ENCODE data around the gene NAALADL1. TPM values are rescaled to one million over a fixed set of nuclear protein-coding genes. Genes with fewer than 3 reads are reported as not detected.

The NAALADL1 gene
- total RNA-seq, 2 donors from 2014 or later: 2.2 to 4.5 TPM

GRCh38 chr11:65059959-65060824, 1.8 kb upstream of the NAALADL1 start:
- no peak for TF ChIP-seq CTCF (conservative IDR thresholded peaks at IDR 0.05)
- no peak overlapping the region for H3K9ac ChIP-seq (ENCODE audit: extremely low read depth, low read length, poor library complexity, severe bottlenecking)
- H3K9me3 Mint-ChIP-seq: no peaks in the 10 kb centered on the region
- H3K4me3 Mint-ChIP-seq: no peak overlapping the region
- no peaks in the 10 kb centered on the region for H3K9me3 ChIP-seq (ENCODE audit: control insufficient read depth, low read length)
- H3K27ac Mint-ChIP-seq: no peak overlapping the region
- H3K27me3 ChIP-seq (ENCODE audit: control insufficient read depth, insufficient read depth, low read length, poor library complexity, severe bottlenecking): no peaks in the 10 kb centered on the region
- no peak overlapping the region for H3K4me3 ChIP-seq (ENCODE audit: low read length)
- no peaks in the 10 kb centered on the region for H3K36me3 ChIP-seq (ENCODE audit: control insufficient read depth, insufficient read depth, low read length)
- H3K36me3 Mint-ChIP-seq (ENCODE audit: low read depth): no peaks in the 10 kb centered on the region
- WGBS, 2 experiments (ENCODE audit: insufficient coverage in 1 of 2, insufficient read length in 1 of 2): 89 to 94% methylated on average over 3 to 9 of the region's 10 CpGs
- H3K4me1 ChIP-seq (ENCODE audit: control insufficient read depth, insufficient read depth, low read length): no peaks in the 10 kb centered on the region
- peaks cover 4% of the 10 kb centered on the region for H3K27me3 Mint-ChIP-seq (ENCODE audit: insufficient read depth)
- no peak overlapping the region for H3K27ac ChIP-seq (ENCODE audit: low read depth, low read length)
- DNase-seq: no peak
- no peaks in the 10 kb centered on the region for H3K4me1 Mint-ChIP-seq

- H3K4me3 Mint-ChIP-seq: no peak overlapping the region
- H3K36me3 Mint-ChIP-seq (ENCODE audit: low read depth): no peaks in the 10 kb centered on the region
- Histone ChIP-seq H3K4me1 (ENCODE audit: control insufficient read depth, insufficient read depth, low read length) (no peaks in the 10 kb centered on the region), H3K9me3 (ENCODE audit: control insufficient read depth, low read length) (no peaks in the 10 kb centered on the region), H3K27ac (ENCODE audit: low read depth, low read length) (no peak overlapping the region), H3K36me3 (ENCODE audit: control insufficient read depth, insufficient read depth, low read length) (no peaks in the 10 kb centered on the region), H3K27me3 (ENCODE audit: control insufficient read depth, insufficient read depth, low read length, poor library complexity, severe bottlenecking) (no peaks in the 10 kb centered on the region), H3K4me3 (ENCODE audit: low read length) (no peak overlapping the region), H3K9ac (ENCODE audit: extremely low read depth, low read length, poor library complexity, severe bottlenecking) (no peak overlapping the region)
- H3K4me1 Mint-ChIP-seq: no peaks in the 10 kb centered on the region
- no peak for DNase-seq
- H3K9me3 Mint-ChIP-seq: no peaks in the 10 kb centered on the region
- WGBS, 2 experiments (ENCODE audit: insufficient coverage in 1 of 2, insufficient read length in 1 of 2): 81 to 85% methylated on average over 2 to 3 of the region's 3 CpGs
- no peak overlapping the region for H3K27ac Mint-ChIP-seq
- TF ChIP-seq CTCF (conservative IDR thresholded peaks at IDR 0.05): no peak
- H3K27me3 Mint-ChIP-seq (ENCODE audit: insufficient read depth): peaks cover 4% of the 10 kb centered on the region
Measured at GRCh38 chr11:65059523-65059922, 1.2 kb upstream of the NAALADL1 start.

- Mint-ChIP-seq H3K27me3 (ENCODE audit: insufficient read depth) (peaks cover 8% of the 10 kb centered on the region), H3K9me3 (no peaks in the 10 kb centered on the region), H3K27ac (no peak overlapping the region), H3K4me3 (no peak overlapping the region), H3K36me3 (ENCODE audit: low read depth) (no peaks in the 10 kb centered on the region), H3K4me1 (no peaks in the 10 kb centered on the region)
- no peak overlapping the region for H3K27ac ChIP-seq (ENCODE audit: low read depth, low read length)
- no peak for TF ChIP-seq CTCF (conservative IDR thresholded peaks at IDR 0.05)
- no peaks in the 10 kb centered on the region for H3K36me3 ChIP-seq (ENCODE audit: control insufficient read depth, insufficient read depth, low read length)
- no peaks in the 10 kb centered on the region for H3K9me3 ChIP-seq (ENCODE audit: control insufficient read depth, low read length)
- WGBS, 2 experiments (ENCODE audit: insufficient coverage in 1 of 2, insufficient read length in 1 of 2): 86 to 93% methylated on average over 9 to 13 of the region's 13 CpGs
- no peaks in the 10 kb centered on the region for H3K27me3 ChIP-seq (ENCODE audit: control insufficient read depth, insufficient read depth, low read length, poor library complexity, severe bottlenecking)
- H3K4me1 ChIP-seq (ENCODE audit: control insufficient read depth, insufficient read depth, low read length): no peaks in the 10 kb centered on the region
- H3K4me3 ChIP-seq (ENCODE audit: low read length): no peak overlapping the region
- no peak for DNase-seq
- no peak overlapping the region for H3K9ac ChIP-seq (ENCODE audit: extremely low read depth, low read length, poor library complexity, severe bottlenecking)
Measured at GRCh38 chr11:65058012-65058411, 341 bp downstream of the NAALADL1 start.

All from endodermal cell (in vitro differentiated cells).